Endothelial cell of umbilical vein (primary cell): ENCODE measurements around the gene RSKR. TPM values are rescaled to one million over a fixed set of nuclear protein-coding genes. Genes with fewer than 3 reads are reported as not detected.
"Not testable (repeated sequence)": the region's sequence is repeated elsewhere in the genome, so short reads cannot be mapped to it uniquely, and the experiment has no call there.

Experiments used
- BruUV-seq: library from RNA; stranded (reverse); fragments of 400-500 nt; replicated peaks from 2 replicates; lab custom pipeline; 2021; lab: Mats Ljungman, UMichigan
- CTCF ChIA-PET: fragments of 300-600, 350-600 bp; sonication (Branson Sonifier 250); formaldehyde crosslinking; loops from one replicate; lab custom pipeline; 2021; ENCODE audit warnings: antibody characterized with exemption, inconsistent platforms; lab: Charles Lee
- POLR2A ChIA-PET: fragments of 300-600, 350-600 bp; sonication (Branson Sonifier 250); formaldehyde crosslinking; loops from one replicate; lab custom pipeline; 2021; ENCODE audit warnings: antibody characterized with exemption, inconsistent platforms; lab: Charles Lee
- DNase-seq: peaks from one replicate; pipeline ENCODE4 v3.0.0-alpha.2; 2011; ENCODE audit warnings: low read depth, low spot score
- FAIRE-seq: peaks from 2 replicates; lab custom pipeline; 2011; peaks lifted over from hg19 to GRCh38; lab: Jason Lieb, UNC
- H2AFZ ChIP-seq: 2 replicates; pipeline ENCODE4 v1.6.0; 2012; ENCODE audit warnings: low read depth, low read length, control low read depth, inconsistent platforms
- H3K27ac ChIP-seq: 2 replicates; pipeline ENCODE4 v1.5.1; 2011; ENCODE audit warnings: low read depth, mild to moderate bottlenecking, control low read depth, low read length, moderate library complexity; ENCODE audit not compliant: insufficient read depth
- H3K27me3 ChIP-seq, 2 experiments: 2 replicates each; pipeline versions ENCODE4 v1.6.0 to v1.6.1; 2011; ENCODE audit warnings: low read length in 2 of 2, mixed read lengths in 1 of 2; ENCODE audit not compliant: control insufficient read depth in 2 of 2, insufficient read depth in 2 of 2
- H3K36me3 ChIP-seq, 2 experiments: 2 replicates in 1 of 2; 3 replicates in 1 of 2; pipeline ENCODE4 v1.5.1; 2011; ENCODE audit warnings: low read length in 2 of 2, mild to moderate bottlenecking in 1 of 2, moderate library complexity in 1 of 2; ENCODE audit not compliant: control insufficient read depth in 2 of 2, insufficient read depth in 2 of 2; ENCODE audit errors: extremely low read depth in 1 of 2
- H3K4me1 ChIP-seq: 3 replicates; pipeline ENCODE4 v1.5.1; 2011; ENCODE audit warnings: mild to moderate bottlenecking, low read length; ENCODE audit not compliant: control insufficient read depth, insufficient read depth; ENCODE audit errors: extremely low read depth
- H3K4me2 ChIP-seq: 2 replicates; pipeline ENCODE4 v1.6.1; 2011; ENCODE audit warnings: low read length, control low read depth, mixed read lengths; ENCODE audit not compliant: insufficient read depth
- H3K4me3 ChIP-seq, 3 experiments: fragments of 200-600 bp in 1 of 3; sonication (generic), shearing (Covaris generic) in 1 of 3; replicated peaks in 1 of 3; 2 replicates each; pipeline ENCODE4 v1.5.1; 2011 to 2016; ENCODE audit warnings: control low read depth in 3 of 3, low read length in 3 of 3, mild to moderate bottlenecking in 2 of 3, inconsistent platforms in 1 of 3, low read depth in 1 of 3, moderate library complexity in 1 of 3; ENCODE audit not compliant: insufficient read depth in 1 of 3
- H3K79me2 ChIP-seq: 2 replicates; pipeline ENCODE4 v1.6.0; 2012; ENCODE audit warnings: low read length, inconsistent platforms; ENCODE audit not compliant: control insufficient read depth, insufficient read depth
- H3K9ac ChIP-seq: replicated peaks from 2 replicates; pipeline ENCODE3; 2011; ENCODE audit warnings: low read length, control low read depth; ENCODE audit not compliant: insufficient read depth; ENCODE audit errors: extremely low read depth
- H3K9me1 ChIP-seq: replicated peaks from 3 replicates; pipeline ENCODE4 v1.6.0; 2011; ENCODE audit warnings: mild to moderate bottlenecking, low read length; ENCODE audit not compliant: control insufficient read depth, insufficient read depth; ENCODE audit errors: extremely low read depth
- H3K9me3 ChIP-seq: replicated peaks from 2 replicates; pipeline ENCODE4 v1.5.1; 2012; ENCODE audit warnings: low read length, inconsistent platforms; ENCODE audit not compliant: control insufficient read depth, insufficient read depth
- H4K20me1 ChIP-seq: replicated peaks from 2 replicates; pipeline ENCODE3; 2011; ENCODE audit warnings: mild to moderate bottlenecking, low read length; ENCODE audit not compliant: control insufficient read depth, insufficient read depth; ENCODE audit errors: extremely low read depth
- POLR2A ChIP-seq: IDR thresholded peaks from 2 replicates; pipeline ENCODE4 v1.6.1; 2012; ENCODE audit warnings: low read depth, mild to moderate bottlenecking, control low read depth, low read length
- POLR2AphosphoS5 ChIP-seq: IDR thresholded peaks from 2 replicates; pipeline ENCODE4 v1.6.1; 2012; ENCODE audit warnings: low read depth, mild to moderate bottlenecking, control low read depth, low read length, moderate library complexity; ENCODE audit not compliant: insufficient read depth
- dilution Hi-C: fragments of 300-500 bp; cut with MboI; formaldehyde crosslinking; loops from one replicate; pipeline ENCODE4 v1.15.0; 2019; ENCODE audit warnings: low sequenced_read_pairs; ENCODE audit not compliant: extremely low pct_ligation_motif_present
- intact Hi-C: fragments of 100-400 bp; cut with micrococcal nuclease; formaldehyde crosslinking; loops from one replicate; pipeline ENCODE4 v1.10.0; 2022
- polyA plus RNA-seq, 4 experiments: library from polyadenylated mRNA; depleted of rRNA in 3 of 4; stranded (reverse) in 3 of 4; unstranded in 1 of 4; fragments of >200 nt; gene quantifications; 2 replicates each; pipeline versions ENCODE4 v1.2.1 to v1.2.3, GENCODE V29; 2011 to 2012; ENCODE audit warnings: missing spikeins in 1 of 4
- total RNA-seq: library from RNA; stranded (reverse); gene quantifications from 2 replicates; pipeline ENCODE4 v1.2.3, GENCODE V29; 2021
- TF ChIP-seq, protein P1 (sequence below): IDR thresholded peaks from 2 replicates; pipeline ENCODE4 v1.6.1; 2011; ENCODE audit not compliant: insufficient read depth, insufficient read length

The RSKR gene
- total and polyA plus RNA-seq, 2 donors (not counting 3 experiments of a cell fraction or from before 2014, with no cell fraction given) = 10.0 to 19.9 TPM

DNA sequence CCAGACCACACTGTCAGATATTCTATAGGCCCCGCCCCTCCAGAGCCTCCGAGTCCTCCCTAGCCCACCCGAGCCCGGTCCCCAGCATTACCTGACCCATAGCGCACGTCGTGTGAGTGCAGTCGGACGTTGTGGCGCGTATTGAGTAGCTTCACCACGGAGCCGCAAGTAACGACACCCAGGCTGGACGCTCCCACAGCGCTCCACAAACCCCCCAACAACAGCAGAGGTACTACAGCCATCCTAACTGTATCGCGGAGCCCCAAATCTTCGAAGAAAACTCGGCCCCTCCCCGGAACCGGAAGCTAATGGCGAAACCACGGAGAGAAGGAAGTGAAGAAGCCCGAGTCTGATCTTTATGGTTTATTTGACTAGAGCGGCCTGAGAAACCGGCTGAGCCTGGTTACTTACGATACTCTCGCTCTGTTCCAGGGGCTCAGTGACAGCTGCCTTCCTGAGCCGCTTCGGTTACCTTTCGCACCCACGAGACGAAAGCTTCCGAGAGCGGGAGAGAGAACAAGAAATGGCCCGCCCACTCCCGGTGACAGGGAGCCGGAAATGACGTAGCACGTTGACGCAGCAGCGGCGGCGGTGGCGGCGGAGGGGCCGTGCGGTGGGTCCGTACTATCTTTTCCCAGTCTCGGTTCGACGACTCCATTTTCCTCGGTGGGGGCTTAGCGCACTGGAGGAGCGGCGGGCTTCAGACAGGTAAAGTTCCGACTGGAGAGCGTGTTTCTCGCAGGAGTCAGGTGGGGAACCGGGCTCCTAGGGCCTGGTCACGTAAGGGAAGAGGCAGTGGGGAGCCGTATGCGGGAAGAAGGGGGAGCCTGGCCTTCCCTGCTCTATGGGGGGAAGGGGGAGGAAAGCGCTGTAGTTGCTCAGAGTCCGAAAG, 47.9 kb upstream of the RSKR start, which contains the start of the genes SDF2 and SUPT6H:
Gene SDF2, minus strand, starts transcription at position 272 of the 892 bp plus-strand sequence. Its CDS starts 30 bp downstream, at position 242.
Gene SUPT6H, plus strand, starts transcription at position 571 of the 892 bp plus-strand sequence. CDS start 11,197 bp downstream, outside the sequence.
- peak within 1 kb of the TSS; percentile 75 to 95 (median 82) for H3K4me3 ChIP-seq
- POLR2A ChIA-PET = interaction anchor here (0.6 to 0.7 kb wide), 2 partner anchors 14 to 18 kb away, joined by 3 read pairs; no protein-coding TSS in a partner anchor
- peak; percentile 92 for DNase-seq
- TF ChIP-seq POLR2AphosphoS5 (peak; percentile 73), POLR2A (peak; percentile 5)
- TF ChIP-seq, protein P1, sequence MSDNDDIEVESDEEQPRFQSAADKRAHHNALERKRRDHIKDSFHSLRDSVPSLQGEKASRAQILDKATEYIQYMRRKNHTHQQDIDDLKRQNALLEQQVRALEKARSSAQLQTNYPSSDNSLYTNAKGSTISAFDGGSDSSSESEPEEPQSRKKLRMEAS = no peak
- peak; percentile 94 for FAIRE-seq
- no peaks in the 10 kb centered on the region for H3K9me3 ChIP-seq
- H3K4me2 ChIP-seq = peak within 1 kb of the TSS; percentile 93
- peaks cover 8% of the 10 kb centered on the region for H3K4me1 ChIP-seq
- no peaks in the 10 kb centered on the region for H3K27me3 ChIP-seq
- intact Hi-C loops (loop anchor here (2.0 to 5.0 kb wide), 2 partner anchors 15 to 50 kb away; partner anchors contain the start of gene PROCA1), dilution Hi-C loops (no loop called here)
- H3K36me3 ChIP-seq = peaks cover 0 to 2% of the 10 kb centered on the region in 2 experiments
- H2AFZ ChIP-seq = peak within 1 kb of the TSS; percentile 85
- H3K79me2 ChIP-seq = peaks cover 75% of the 10 kb centered on the region
- CTCF ChIA-PET = interaction anchor here (0.7 to 4.1 kb wide), 7 partner anchors 8 to 49 kb away, joined by 3 to 49 read pairs (median 5); partner anchors contain the start of gene BLTP2
- no peaks in the 10 kb centered on the region for H3K9me1 ChIP-seq
- H4K20me1 ChIP-seq = no peaks in the 10 kb centered on the region
- H3K9ac ChIP-seq = peak within 1 kb of the TSS; percentile 97
- TSS peak; percentile 57 for BruUV-seq
- H3K27ac ChIP-seq = peak within 1 kb of the TSS; percentile 79

DNA sequence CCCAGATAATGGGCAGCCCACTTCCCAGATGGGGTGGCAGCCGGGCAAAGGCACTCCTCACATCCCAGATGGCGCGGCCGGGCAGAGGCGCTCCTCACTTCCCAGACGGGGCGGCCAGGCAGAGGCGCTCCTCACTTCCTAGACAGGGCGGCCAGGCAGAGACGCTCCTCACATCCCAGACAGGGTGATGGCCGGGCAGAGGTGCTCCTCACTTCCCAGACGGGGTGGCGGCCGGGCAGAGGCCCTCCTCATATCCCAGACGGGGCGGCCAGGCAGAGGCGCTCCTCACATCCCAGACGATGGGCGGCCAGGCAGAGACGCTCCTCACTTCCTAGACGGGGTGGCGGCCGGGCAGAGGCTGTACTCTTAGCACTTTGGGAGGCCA, 45.5 kb upstream of the RSKR start:
- H2AFZ ChIP-seq, dilution Hi-C loops, H3K9me3 ChIP-seq, POLR2A ChIA-PET, H3K36me3 ChIP-seq, H3K4me3 ChIP-seq, FAIRE-seq, H3K9me1 ChIP-seq, intact Hi-C loops, H3K4me2 ChIP-seq, BruUV-seq, H3K9ac ChIP-seq, H3K4me1 ChIP-seq, H3K27ac ChIP-seq, H3K27me3 ChIP-seq, DNase-seq, H4K20me1 ChIP-seq: not testable (repeated sequence)
- CTCF ChIA-PET = interaction anchor here (4.1 kb wide), 1 partner anchor 12 kb away, joined by 49 read pairs; no protein-coding TSS in a partner anchor
- peaks cover 66% of the 10 kb centered on the region for H3K79me2 ChIP-seq

DNA sequence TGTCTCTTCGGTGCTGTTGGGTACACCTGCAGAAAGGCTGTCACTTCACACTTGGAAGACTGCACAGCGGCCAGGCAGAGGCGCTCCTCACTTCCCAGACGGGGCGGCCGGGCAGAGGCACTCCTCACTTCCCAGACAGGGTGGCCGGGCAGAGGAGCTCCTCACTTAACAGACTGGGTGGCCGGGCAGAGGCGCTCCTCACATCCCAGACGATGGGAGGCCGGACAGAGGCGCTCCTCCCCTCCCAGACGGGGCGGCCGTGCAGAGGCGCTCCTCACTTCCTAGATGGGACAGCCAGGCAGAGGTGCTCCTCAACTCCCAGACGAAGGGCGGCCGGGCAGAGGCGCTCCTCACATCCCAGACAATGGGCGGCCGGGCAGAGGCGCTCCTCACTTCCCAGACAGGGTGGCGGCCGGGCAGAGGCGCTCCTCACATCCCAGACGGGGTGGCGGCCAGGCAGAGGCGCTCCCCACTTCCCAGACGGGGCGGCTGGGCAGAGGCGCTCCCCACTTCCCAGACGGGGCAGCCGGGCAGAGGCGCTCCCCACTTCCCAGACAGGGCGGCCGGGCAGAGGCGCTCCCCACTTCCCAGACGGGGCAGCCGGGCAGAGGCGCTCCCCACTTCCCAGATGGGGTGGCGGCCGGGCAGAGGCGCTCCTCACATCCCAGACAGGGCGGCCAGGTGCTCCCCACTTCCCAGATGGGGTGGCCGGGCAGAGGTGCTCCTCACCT, 44.9 kb upstream of the RSKR start:
- CTCF ChIA-PET, H3K4me3 ChIP-seq, POLR2A ChIA-PET, DNase-seq, BruUV-seq, H3K36me3 ChIP-seq, dilution Hi-C loops, H3K9ac ChIP-seq, H3K4me2 ChIP-seq, H3K4me1 ChIP-seq, intact Hi-C loops, FAIRE-seq, H3K9me1 ChIP-seq, H3K9me3 ChIP-seq, H3K27ac ChIP-seq, H3K27me3 ChIP-seq, H4K20me1 ChIP-seq, H2AFZ ChIP-seq: not testable (repeated sequence)
- H3K79me2 ChIP-seq = peaks cover 60% of the 10 kb centered on the region
